A549 (cell line): ENCODE results near the gene TPPP2. TPM values are rescaled to one million over a fixed set of nuclear protein-coding genes. Genes with fewer than 3 reads are reported as not detected.

ENCODE experiments used
- ATAC-seq, 2 experiments: fragments of 200-7000 bp in 1 of 2; fragments of >200 bp in 1 of 2; cut with Nextera tagmentation in 1 of 2; cut with Tn5 transposase in 1 of 2; 3 replicates each; pipeline versions ENCODE4 v1.8.0 to v1.9.1; 2018 to 2020; ENCODE audit warnings: mild to moderate bottlenecking in 1 of 2, moderate library complexity in 1 of 2
- CTCF ChIA-PET: fragments of 300-600 bp; sonication (Branson Sonifier 250); formaldehyde crosslinking; extraction: SDS; loops from one replicate; lab custom pipeline; 2021; ENCODE audit warnings: antibody characterized with exemption, inconsistent platforms; lab: Yijun Ruan, JAX
- POLR2A ChIA-PET: fragments of 350-600 bp; formaldehyde crosslinking; extraction: SDS; loops from one replicate; lab custom pipeline; 2021; ENCODE audit warnings: antibody characterized with exemption, inconsistent platforms; lab: Yijun Ruan, JAX
- DNase-seq, 2 experiments: peaks; one replicate each; pipeline versions ENCODE4 v3.0.0 to v3.0.0-alpha.2; 2011 to 2016; ENCODE audit warnings: low read depth in 1 of 2, low spot score in 1 of 2
- FAIRE-seq: peaks from 2 replicates; lab custom pipeline; 2011; peaks lifted over from hg19 to GRCh38; lab: Jason Lieb, UNC
- H3K27ac ChIP-seq, 2 experiments: fragments of >200 bp; sonication (Bioruptor Twin); formaldehyde crosslinking; 3 replicates each; pipeline ENCODE4 v1.5.1; 2016 to 2017
- H3K4me1 ChIP-seq: fragments of >200 bp; sonication (Bioruptor Twin); formaldehyde crosslinking; 3 replicates; pipeline ENCODE4 v1.6.1; 2016
- H3K4me2 ChIP-seq: fragments of >200 bp; sonication (Bioruptor Twin); formaldehyde crosslinking; 3 replicates; pipeline ENCODE4 v1.6.1; 2016
- H3K4me3 ChIP-seq: fragments of >200 bp; sonication (Bioruptor Twin); formaldehyde crosslinking; 3 replicates; pipeline ENCODE4 v1.5.1; 2016
- H3K9me3 ChIP-seq: fragments of >200 bp; sonication (Bioruptor Twin); formaldehyde crosslinking; 3 replicates; pipeline ENCODE4 v1.6.1; 2016
- ATOH8 ChIP-seq: fragments of 250-450 bp; sonication (Bioruptor Pico); IDR thresholded peaks from 2 replicates; pipeline ENCODE4 v1.5.0; 2020; ENCODE audit warnings: low read depth, mild to moderate bottlenecking, moderate library complexity
- CBX2 ChIP-seq: fragments of 200-600 bp; sonication (generic); IDR thresholded peaks from 2 replicates; pipeline ENCODE4 v1.6.1; 2016; ENCODE audit warnings: low read depth, mild to moderate bottlenecking, borderline replicate concordance
- CEBPB ChIP-seq, 2 experiments: fragments of >200 bp in 1 of 2; sonication (Bioruptor Twin) in 1 of 2; formaldehyde crosslinking in 1 of 2; IDR thresholded peaks; 2 replicates each; pipeline ENCODE4 v1.6.1; 2012 to 2016
- FOSB ChIP-seq: fragments of 250-450 bp; sonication (Bioruptor Pico); IDR thresholded peaks from 2 replicates; pipeline ENCODE4 v1.5.0; 2020; ENCODE audit warnings: mild to moderate bottlenecking, moderate library complexity
- GATA3 ChIP-seq: IDR thresholded peaks from 2 replicates; pipeline ENCODE4 v1.6.1; 2012; ENCODE audit warnings: borderline replicate concordance
- HDAC2 ChIP-seq: fragments of 200-600 bp; sonication (generic); IDR thresholded peaks from 2 replicates; pipeline ENCODE4 v1.6.1; 2016
- HEYL ChIP-seq: fragments of 250-450 bp; sonication (Bioruptor Pico); IDR thresholded peaks from 2 replicates; pipeline ENCODE4 v1.8.0; 2021; ENCODE audit warnings: mild to moderate bottlenecking, moderate library complexity
- JUNB ChIP-seq: fragments of >200 bp; sonication (Bioruptor Twin); formaldehyde crosslinking; IDR thresholded peaks from 2 replicates; pipeline ENCODE4 v1.6.1; 2016
- KDM1A ChIP-seq: fragments of 200-600 bp; sonication (generic); IDR thresholded peaks from 2 replicates; pipeline ENCODE4 v1.6.1; 2016; ENCODE audit warnings: low read depth, mild to moderate bottlenecking
- NFE2L2 ChIP-seq: fragments of 150-350 bp; conservative IDR thresholded peaks from 2 replicates; pipeline ENCODE4 v1.6.1; 2014; ENCODE audit warnings: low read length
- RAD21 ChIP-seq, 2 experiments: fragments of >200 bp in 1 of 2; sonication (Bioruptor Twin) in 1 of 2; formaldehyde crosslinking in 1 of 2; IDR thresholded peaks in 1 of 2; conservative IDR thresholded peaks in 1 of 2; 2 replicates in 1 of 2; 3 replicates in 1 of 2; pipeline ENCODE4 v1.6.1; 2012 to 2018; ENCODE audit warnings: inconsistent platforms in 1 of 2
- SMC3 ChIP-seq: fragments of >200 bp; sonication (Bioruptor Twin); formaldehyde crosslinking; IDR thresholded peaks from 3 replicates; pipeline ENCODE4 v1.6.1; 2018; ENCODE audit warnings: inconsistent platforms
- SREBF2 ChIP-seq: fragments of 450-650 bp; IDR thresholded peaks from 2 replicates; pipeline ENCODE4 v1.6.1; 2014; ENCODE audit warnings: mild to moderate bottlenecking, moderate library complexity
- WGBS: methylation state at CpG from one replicate; pipeline ENCODE4 v1.1.6; 2017; ENCODE audit errors: missing lambda C conversion rate; 5-methylcytosine and 5-hydroxymethylcytosine counted together
- polyA plus RNA-seq, 4 experiments: library from polyadenylated mRNA; depleted of rRNA in 3 of 4; stranded (reverse); fragments of >200 nt; fragmentation: RNase III in 1 of 4; extraction: RNeasy Plus Mini Kit Qiagen cat#74134 plus additional on column Dnase treatment in 1 of 4; gene quantifications; 2 replicates in 3 of 4; 3 replicates in 1 of 4; pipeline ENCODE4 v1.2.3, GENCODE V29; 2011 to 2017
- TF ChIP-seq, protein P1 (sequence below): fragments of >200 bp; sonication (Bioruptor Twin); formaldehyde crosslinking; IDR thresholded peaks from 3 replicates; pipeline ENCODE4 v1.5.1; 2016
- TF ChIP-seq, protein P2 (sequence below): fragments of >200 bp; sonication (Bioruptor Twin); formaldehyde crosslinking; IDR thresholded peaks from 3 replicates; pipeline ENCODE4 v1.6.1; 2016
- TF ChIP-seq, protein P3 (sequence below): fragments of 450-650 bp; IDR thresholded peaks from 2 replicates; pipeline ENCODE4 v1.6.1; 2014; ENCODE audit warnings: antibody characterized with exemption

TPPP2 gene
- polyA plus RNA-seq, 2 of the 4 experiments (the other 2 are of a cell fraction), result not detected

GRCh38 chr14:21038441-21039422 is 8.7 kb downstream of the TPPP2 start:
- CTCF ChIA-PET, result interaction anchor here (0.8 to 7.3 kb wide), 21 partner anchors 7 to 347 kb away, joined by 3 to 323 read pairs (median 10); partner anchors contain the start of genes ARHGEF40 and NDRG2
- TF ChIP-seq CEBPB (IDR thresholded peaks at IDR 0.05), result no peak
- TF ChIP-seq, protein P1, sequence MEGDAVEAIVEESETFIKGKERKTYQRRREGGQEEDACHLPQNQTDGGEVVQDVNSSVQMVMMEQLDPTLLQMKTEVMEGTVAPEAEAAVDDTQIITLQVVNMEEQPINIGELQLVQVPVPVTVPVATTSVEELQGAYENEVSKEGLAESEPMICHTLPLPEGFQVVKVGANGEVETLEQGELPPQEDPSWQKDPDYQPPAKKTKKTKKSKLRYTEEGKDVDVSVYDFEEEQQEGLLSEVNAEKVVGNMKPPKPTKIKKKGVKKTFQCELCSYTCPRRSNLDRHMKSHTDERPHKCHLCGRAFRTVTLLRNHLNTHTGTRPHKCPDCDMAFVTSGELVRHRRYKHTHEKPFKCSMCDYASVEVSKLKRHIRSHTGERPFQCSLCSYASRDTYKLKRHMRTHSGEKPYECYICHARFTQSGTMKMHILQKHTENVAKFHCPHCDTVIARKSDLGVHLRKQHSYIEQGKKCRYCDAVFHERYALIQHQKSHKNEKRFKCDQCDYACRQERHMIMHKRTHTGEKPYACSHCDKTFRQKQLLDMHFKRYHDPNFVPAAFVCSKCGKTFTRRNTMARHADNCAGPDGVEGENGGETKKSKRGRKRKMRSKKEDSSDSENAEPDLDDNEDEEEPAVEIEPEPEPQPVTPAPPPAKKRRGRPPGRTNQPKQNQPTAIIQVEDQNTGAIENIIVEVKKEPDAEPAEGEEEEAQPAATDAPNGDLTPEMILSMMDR, result no peak
- TF ChIP-seq CBX2, result no peak
- TF ChIP-seq, protein P2, sequence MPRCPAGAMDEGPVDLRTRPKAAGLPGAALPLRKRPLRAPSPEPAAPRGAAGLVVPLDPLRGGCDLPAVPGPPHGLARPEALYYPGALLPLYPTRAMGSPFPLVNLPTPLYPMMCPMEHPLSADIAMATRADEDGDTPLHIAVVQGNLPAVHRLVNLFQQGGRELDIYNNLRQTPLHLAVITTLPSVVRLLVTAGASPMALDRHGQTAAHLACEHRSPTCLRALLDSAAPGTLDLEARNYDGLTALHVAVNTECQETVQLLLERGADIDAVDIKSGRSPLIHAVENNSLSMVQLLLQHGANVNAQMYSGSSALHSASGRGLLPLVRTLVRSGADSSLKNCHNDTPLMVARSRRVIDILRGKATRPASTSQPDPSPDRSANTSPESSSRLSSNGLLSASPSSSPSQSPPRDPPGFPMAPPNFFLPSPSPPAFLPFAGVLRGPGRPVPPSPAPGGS, result no peak
- TF ChIP-seq JUNB, result no peak
- TF ChIP-seq GATA3, result no peak
- no peak for TF ChIP-seq HEYL (CRISPR knock-in tag)
- TF ChIP-seq, protein P3, sequence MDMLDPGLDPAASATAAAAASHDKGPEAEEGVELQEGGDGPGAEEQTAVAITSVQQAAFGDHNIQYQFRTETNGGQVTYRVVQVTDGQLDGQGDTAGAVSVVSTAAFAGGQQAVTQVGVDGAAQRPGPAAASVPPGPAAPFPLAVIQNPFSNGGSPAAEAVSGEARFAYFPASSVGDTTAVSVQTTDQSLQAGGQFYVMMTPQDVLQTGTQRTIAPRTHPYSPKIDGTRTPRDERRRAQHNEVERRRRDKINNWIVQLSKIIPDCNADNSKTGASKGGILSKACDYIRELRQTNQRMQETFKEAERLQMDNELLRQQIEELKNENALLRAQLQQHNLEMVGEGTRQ, result no peak
- no peak for TF ChIP-seq NFE2L2
- no peak for TF ChIP-seq KDM1A
- TF ChIP-seq, all 56 proteins: peak for 0
- no peaks in the 10 kb centered on the region for H3K9me3 ChIP-seq
- H3K27ac ChIP-seq, result no peak overlapping the region
- 68% methylated on average over 10 of the region's 10 CpGs for WGBS
- DNase-seq, result no peak
- H3K4me1 ChIP-seq, result no peaks in the 10 kb centered on the region
- no peak for FAIRE-seq
- ATAC-seq, result no peak
- POLR2A ChIA-PET, result no interaction called here
- H3K4me3 ChIP-seq, result no peak overlapping the region
- H3K4me2 ChIP-seq, result no peak overlapping the region

DNA sequence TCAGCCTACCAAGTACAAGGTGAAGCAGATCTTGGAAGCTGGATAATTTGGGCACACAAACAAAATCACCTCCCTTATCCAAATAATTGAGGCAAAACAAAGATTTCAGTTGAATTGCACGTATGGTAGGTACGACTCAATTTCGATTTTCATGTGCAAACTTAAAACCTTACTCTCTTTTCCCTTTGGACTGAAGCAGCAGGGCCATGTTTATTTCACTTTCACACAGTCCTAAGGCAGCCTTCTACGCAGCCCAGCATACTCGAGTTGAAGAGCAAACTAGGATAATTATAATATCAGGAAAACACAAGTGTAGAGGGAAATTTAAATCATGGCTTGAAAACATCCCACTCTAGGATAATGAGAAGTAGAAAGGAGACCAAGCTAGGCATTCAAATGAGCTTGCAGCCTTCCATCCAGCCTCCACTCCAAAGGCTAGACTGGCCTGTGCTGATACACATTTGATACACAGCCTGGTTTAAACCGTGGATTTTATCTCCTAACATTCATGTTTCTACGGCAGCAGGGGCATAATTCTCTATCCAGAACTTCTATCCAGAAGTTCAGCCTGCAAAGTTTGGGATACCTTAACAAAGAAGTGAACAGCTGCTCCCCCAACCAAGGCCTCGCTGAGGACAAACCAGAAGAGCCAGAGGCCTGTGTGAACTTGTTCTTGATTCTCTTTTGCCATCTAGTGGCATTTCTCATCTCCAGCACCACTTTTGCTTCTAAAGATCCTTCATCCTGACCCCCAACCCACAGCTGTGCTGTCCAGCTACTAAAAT is 9.8 kb downstream of the TPPP2 start:
- ChIA-PET CTCF (interaction anchor here (0.6 to 7.3 kb wide), 49 partner anchors 8 to 1113 kb away, joined by 3 to 323 read pairs (median 5); partner anchors contain the start of genes ARHGEF40, NDRG2, RNASE8 and TPPP2), POLR2A (interaction anchor here (1.4 kb wide), 1 partner anchor 25 kb away, joined by 5 read pairs; no protein-coding TSS in a partner anchor)
- 52% methylated on average over 8 of the region's 8 CpGs for WGBS
- Histone ChIP-seq H3K4me3 (no peak overlapping the region), H3K4me1 (no peaks in the 10 kb centered on the region), H3K9me3 (no peaks in the 10 kb centered on the region), H3K4me2 (no peak overlapping the region), H3K27ac (no peak overlapping the region)
- peak; percentile 85 to 94 for ATAC-seq
- DNase-seq, result peak; percentile 63 to 66
- TF ChIP-seq FOSB (CRISPR knock-in tag) (no peak), ATOH8 (CRISPR knock-in tag) (no peak), RAD21 (conservative IDR thresholded peaks at IDR 0.05 in 1 of 2, IDR thresholded peaks at IDR 0.05 in 1 of 2) (peak; percentile 81 to 82), SMC3 (peak; percentile 72), SREBF2 (no peak), HDAC2 (no peak)
- TF ChIP-seq, protein P2, result no peak
- TF ChIP-seq, protein P1, result peak; percentile 71
- no peak for FAIRE-seq
